ENCODE data around the gene KIF26B.

Gene KIF26B

GRCh38 chr1:245240648-245241165, 85.9 kb downstream of the KIF26B start:
- no peak for DNase-seq (ENCODE audit: low read depth in 2 of 2)

DNA sequence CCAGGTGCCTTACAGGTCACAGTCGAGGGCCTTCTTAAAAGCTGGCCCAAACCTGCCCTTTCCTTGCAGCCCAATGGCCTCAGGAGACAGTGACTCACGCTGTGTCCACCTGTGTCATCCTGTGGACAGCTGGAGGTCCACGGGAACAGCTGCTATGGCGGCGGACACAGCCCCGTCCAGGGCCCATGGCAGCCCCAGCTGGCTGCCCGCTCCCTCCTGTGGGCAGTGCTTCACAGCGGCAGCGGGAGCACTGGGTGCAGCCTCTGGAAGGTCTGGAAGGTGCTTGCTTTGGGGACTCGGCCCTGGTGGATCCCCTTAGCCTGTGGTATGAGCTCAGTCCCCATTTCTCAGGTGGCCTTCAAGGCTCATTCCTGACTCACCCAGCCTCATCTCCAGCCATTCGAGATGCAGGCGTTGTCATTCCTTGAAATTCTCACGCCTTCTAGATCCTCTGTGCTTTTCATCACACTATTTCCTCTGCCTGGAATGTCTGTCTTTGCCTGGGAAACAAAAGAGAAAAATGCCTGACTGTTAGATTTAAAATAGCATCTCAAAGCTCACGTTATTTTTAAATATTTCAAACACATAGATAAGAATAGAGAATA, 86.8 kb downstream of the KIF26B start:
- DNase-seq (ENCODE audit: low read depth in 2 of 2) = no peak

DNA sequence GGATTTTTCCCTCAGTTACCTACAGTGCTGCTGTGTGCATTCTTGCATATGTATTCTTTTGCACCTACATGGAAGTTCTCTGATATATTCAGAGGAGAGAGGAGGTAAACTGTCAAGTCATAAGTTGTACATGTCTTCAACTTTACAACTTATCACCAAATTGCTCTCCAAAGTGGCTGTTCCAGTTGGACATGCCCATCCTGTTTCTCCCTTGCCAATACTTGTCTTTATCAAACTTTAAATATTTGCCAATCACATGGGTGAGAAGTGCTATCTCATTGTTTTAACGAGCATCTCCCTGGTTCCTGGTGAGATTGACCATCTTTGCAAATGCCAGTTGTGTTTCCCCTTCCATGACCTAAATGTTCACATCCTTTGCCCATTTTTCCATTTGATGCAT, 88.2 kb downstream of the KIF26B start:
- no peak for DNase-seq (ENCODE audit: low read depth in 2 of 2)

- DNase-seq (ENCODE audit: low read depth in 2 of 2) = no peak
Measured at GRCh38 chr1:245245021-245245667, 90.4 kb downstream of the KIF26B start.

GRCh38 chr1:245246433-245246832, 91.6 kb downstream of the KIF26B start:
- no peak for DNase-seq (ENCODE audit: low read depth in 2 of 2)

GRCh38 chr1:245247356-245247755, 92.6 kb downstream of the KIF26B start:
- no peak for DNase-seq (ENCODE audit: low read depth in 2 of 2)

- no peak for DNase-seq (ENCODE audit: low read depth in 2 of 2)
Measured at GRCh38 chr1:245247801-245248200, 93.0 kb downstream of the KIF26B start.

- no peak for DNase-seq (ENCODE audit: low read depth in 2 of 2)
Measured at GRCh38 chr1:245248231-245248731, 93.5 kb downstream of the KIF26B start.

DNA sequence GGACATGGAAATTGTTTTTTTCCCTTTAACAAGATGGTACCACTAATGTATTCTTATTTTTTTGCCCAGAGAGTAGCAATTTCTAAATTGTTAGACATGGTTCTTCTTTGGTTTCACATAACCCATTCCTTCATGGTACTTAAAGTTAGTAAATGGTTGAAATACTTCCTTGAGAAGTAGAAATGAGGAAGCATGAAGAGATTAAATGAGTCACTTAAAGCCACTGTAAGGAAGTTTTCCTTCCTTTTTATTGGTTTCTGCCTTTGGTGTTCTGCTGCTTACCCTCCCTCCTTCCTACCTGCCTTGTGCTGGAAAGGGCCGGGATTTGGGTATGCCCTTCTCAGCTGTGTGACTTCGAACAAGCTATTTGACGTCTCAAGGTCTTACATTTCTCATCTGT, 101.0 kb downstream of the KIF26B start:
- DNase-seq (ENCODE audit: low read depth in 2 of 2) = no peak

DNA sequence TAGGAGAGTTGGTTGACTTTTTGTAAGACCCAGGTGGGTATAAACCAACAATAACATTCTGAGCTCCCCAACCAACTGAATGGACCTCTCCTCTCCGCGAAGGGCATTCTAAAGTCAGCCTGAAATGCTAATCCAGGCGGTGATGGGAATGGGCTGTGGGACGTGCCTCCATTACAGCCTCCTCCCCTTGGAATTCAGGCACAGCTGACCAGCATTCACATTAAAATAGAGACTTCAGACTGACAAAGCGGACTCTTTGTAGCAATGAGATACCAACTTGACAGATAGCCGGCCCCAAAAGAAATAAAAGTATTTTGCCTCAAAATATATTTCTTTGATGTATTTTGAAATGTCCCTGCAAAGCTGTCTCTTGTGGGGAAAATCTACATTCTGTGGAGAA, 101.7 kb downstream of the KIF26B start:
- DNase-seq (ENCODE audit: low read depth in 2 of 2) = no peak

DNA sequence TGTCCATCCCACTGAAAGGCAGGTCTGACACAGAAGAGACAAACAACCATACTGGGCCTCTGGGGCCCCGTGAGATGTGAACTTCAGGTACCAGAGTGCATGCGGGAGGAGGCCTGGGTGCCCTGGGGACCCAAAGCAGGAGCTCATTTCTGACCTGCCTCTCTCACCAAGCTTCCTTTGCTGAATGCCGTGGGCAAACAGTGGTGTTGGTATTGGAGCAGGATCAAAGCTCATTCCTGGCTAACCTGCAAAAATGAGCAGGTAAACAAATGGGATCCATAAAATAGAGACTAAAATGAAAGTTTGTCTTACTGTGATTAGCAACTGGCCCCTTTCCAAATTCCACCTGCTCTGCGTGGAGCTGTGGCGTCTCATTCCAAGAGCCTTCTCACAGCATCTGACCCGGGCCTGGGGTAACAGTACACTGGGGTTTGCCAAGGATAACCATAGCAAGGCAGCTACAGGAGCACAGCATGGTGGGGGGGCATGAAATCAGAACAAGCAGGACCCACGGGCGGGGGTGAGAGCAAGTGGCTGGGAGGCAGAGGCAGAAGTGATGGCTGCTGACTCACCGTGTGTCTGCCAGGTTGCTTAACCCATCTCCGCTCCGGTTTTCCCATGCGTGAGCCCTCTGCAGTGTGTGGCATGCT, 103.6 kb downstream of the KIF26B start:
- no peak for DNase-seq (ENCODE audit: low read depth in 2 of 2)

- no peak for DNase-seq (ENCODE audit: low read depth in 2 of 2)
Measured at GRCh38 chr1:245260110-245260882, 105.5 kb downstream of the KIF26B start.

DNA sequence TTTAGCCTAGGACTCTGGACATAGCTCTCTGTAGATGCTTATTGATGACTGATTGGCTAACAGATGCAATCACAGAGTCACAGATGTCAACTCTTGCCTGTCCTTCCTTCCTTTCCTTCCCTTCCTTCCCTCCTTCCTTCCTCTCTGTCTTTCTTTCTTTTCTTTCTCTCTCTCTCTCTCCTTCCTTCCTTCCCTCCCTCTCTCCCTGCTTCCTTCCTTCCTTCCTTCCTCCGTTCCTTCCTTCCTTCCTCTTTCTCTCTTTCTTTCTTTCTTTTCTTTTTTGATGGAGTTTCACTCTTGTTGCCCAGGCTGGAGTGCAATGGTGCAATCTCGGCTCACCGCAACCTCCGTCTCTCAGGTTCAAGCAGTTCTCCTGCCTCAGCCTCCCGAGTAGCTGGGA, 106.1 kb downstream of the KIF26B start:
- no peak for DNase-seq (ENCODE audit: low read depth in 2 of 2)

DNA sequence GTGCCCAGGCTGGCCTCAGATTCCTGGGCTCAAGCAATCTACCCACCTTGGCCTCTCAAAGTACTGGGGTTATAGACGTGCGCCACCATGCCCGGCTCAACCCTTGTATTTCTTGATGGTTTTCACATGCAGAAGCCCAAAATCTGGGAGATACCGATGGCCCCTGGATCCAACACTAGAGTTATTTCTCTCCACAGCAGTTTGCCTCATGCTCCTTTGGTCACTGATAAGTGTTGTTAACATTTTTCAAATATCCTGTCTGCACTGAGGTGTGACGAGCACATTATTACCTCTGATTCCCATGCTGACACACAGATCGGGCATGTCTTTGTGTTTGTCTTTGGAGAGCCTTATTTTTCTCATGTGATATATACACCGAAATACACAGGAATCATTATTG, 107.0 kb downstream of the KIF26B start:
- no peak for DNase-seq (ENCODE audit: low read depth in 2 of 2)

DNA sequence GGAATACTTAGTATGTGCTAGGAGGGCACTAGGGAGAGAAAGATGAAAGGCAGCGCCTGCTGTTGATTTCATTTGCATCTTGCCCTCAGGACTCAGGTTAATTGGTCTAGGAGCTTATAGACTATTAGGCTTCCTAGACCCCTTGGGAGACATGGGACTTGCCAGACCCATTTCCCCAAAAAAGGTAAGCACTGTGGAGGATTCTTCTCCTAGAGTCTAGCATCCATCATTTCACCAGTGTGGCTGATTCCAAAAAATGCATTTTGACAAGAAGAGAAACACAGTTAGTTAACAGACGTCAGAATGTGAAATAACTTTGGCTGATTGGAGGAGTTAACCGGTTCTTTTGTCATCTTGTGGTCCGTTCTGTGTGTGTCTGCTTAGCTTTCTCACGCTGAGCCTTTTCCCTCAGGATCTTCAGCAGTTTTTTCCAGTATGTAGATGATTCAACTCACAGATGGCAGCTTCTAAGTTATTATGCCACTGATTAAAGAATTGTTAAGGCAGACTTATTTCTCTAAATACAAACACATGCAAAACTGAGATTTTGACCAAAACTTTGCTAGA, 108.8 kb downstream of the KIF26B start:
- DNase-seq (ENCODE audit: low read depth in 2 of 2) = no peak

- DNase-seq (ENCODE audit: low read depth in 2 of 2) = no peak
Measured at GRCh38 chr1:245264226-245264625, 109.4 kb downstream of the KIF26B start.

DNA sequence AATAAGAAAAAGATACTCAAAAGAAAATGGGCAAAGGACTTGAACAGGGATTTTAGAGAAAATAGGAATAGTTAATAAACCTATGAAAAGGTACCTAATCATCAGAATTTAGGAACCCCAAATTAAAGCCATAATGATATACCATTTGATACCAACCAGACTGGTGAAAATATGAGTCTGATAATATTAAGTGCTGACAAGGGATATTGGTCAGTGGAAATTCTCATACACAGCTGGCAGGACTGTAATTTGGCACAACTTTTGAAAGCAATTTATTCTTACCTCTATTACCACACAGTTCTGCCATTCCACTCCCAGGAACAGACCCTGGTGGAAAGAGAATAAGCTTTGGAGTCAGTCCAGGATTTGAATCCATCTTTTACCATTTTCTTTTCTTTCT, 111.3 kb downstream of the KIF26B start:
- no peak for DNase-seq (ENCODE audit: low read depth in 2 of 2)

GRCh38 chr1:245270063-245270462, 115.3 kb downstream of the KIF26B start:
- no peak for DNase-seq (ENCODE audit: low read depth in 2 of 2)

DNA sequence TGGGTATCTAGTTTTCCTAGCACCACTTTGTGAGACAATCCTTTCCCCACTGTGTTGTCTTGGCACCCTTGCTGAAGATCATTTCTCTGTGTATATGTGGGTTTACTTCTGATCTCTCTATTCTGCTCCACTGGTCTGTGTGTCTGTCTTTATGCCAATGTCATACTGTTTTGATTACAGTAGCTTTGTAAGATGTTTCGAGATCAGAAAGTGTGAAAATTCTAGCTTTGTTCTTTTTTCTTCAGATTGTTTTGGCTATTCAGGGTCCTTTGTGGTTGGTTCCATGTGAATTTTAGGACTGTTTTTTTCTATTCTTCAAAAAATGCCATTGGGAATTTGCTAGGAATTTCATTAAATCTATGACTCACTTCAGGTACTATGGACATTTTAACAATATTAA, 116.2 kb downstream of the KIF26B start:
- DNase-seq (ENCODE audit: low read depth in 2 of 2) = no peak

DNA sequence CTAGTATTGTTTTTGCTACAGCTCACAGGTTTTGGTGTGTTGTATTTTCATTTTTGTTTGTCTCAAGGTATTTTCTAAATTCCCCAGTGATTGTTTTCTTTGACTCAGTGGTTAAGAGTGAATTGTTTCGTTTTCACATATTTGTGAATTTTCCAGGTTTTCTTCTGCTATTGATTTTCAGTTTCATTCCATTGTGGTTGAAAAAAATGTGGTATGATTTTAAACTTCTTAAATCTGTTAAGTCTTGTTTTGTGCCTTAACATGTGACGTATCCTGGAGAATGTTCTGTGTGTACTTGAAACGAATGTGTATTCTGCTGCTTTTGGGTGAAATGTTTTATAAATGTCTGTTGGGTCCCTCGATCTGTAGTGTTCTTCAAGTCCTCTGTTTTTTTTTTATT, 117.9 kb downstream of the KIF26B start:
- DNase-seq (ENCODE audit: low read depth in 2 of 2) = no peak

DNA sequence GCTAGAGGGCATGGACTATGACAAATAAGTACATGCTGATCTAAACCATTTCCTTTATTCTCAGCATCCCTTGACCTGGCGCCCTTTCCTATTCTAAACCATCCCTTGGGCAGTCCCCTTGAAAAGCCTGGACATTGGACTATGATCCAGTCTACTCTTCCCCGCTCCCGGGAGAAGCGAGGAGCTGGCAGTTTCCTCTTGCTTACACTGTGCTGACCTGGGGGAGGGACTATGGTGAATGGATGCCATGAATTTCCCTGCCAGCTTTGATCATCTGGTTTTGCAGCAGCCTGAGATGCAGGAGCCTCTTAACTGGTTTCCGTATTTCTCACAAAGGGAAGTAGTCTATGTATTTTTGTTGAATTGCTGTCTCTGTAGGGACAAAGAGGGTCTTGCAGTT, 121.7 kb downstream of the KIF26B start:
- DNase-seq (ENCODE audit: low read depth in 2 of 2) = no peak

- DNase-seq (ENCODE audit: low read depth in 2 of 2) = no peak
Measured at GRCh38 chr1:245277276-245277675, 122.5 kb downstream of the KIF26B start.

Data from stimulated activated CD8-positive, alpha-beta memory T cell treated with anti-CD3 and anti-CD28 coated beads, Interleukin-7, amount 100 ng/mL, for 1 hour (primary cell).